Measurements from ENCODE around the gene ZBTB44.
"Not testable (repeated sequence)": the region's sequence is repeated elsewhere in the genome, so short reads cannot be mapped to it uniquely, and the experiment has no call there.

Gene ZBTB44

GRCh38 chr11:130194241-130195023 is 120.3 kb downstream of the ZBTB44 start:
- no peak for DNase-seq

GRCh38 chr11:130193551-130193950 is 121.2 kb downstream of the ZBTB44 start:
- DNase-seq, result not testable (repeated sequence)

GRCh38 chr11:130192845-130193267 is 121.9 kb downstream of the ZBTB44 start:
- DNase-seq, result no peak

- DNase-seq, result no peak
These were observed 122.8 kb downstream of the ZBTB44 start for GRCh38 chr11:130191896-130192295.

GRCh38 chr11:130190371-130190881 is 124.3 kb downstream of the ZBTB44 start:
- DNase-seq, result no peak

- no peak for DNase-seq
These were observed 125.1 kb downstream of the ZBTB44 start for GRCh38 chr11:130189492-130190210.

GRCh38 chr11:130188585-130189347 is 126.0 kb downstream of the ZBTB44 start:
- DNase-seq, result no peak

GRCh38 chr11:130188047-130188446 is 126.7 kb downstream of the ZBTB44 start:
- no peak for DNase-seq

- no peak for DNase-seq
These were observed 127.6 kb downstream of the ZBTB44 start for GRCh38 chr11:130187096-130187495.

GRCh38 chr11:130183878-130184610 is 130.7 kb downstream of the ZBTB44 start:
- no peak for DNase-seq

GRCh38 chr11:130181295-130182272 is 133.1 kb downstream of the ZBTB44 start:
- DNase-seq, result no peak

GRCh38 chr11:130180896-130181294 is 133.8 kb downstream of the ZBTB44 start:
- DNase-seq, result no peak

- DNase-seq, result no peak
These were observed 134.2 kb downstream of the ZBTB44 start for GRCh38 chr11:130180491-130180890.

GRCh38 chr11:130179396-130180306 is 135.1 kb downstream of the ZBTB44 start:
- no peak for DNase-seq

- no peak for DNase-seq
These were observed 136.0 kb downstream of the ZBTB44 start for GRCh38 chr11:130178441-130179339.

GRCh38 chr11:130177782-130178181 is 136.9 kb downstream of the ZBTB44 start:
- no peak for DNase-seq
